GM12865 (cell line): ENCODE data around the gene GSTO2.

Experiments used
- DNase-seq: peaks from one replicate; pipeline ENCODE4 v3.0.0; 2010; ENCODE audit warnings: low read depth
- H3K4me3 ChIP-seq: 2 replicates; pipeline ENCODE4 v1.5.1; 2011; ENCODE audit warnings: mild to moderate bottlenecking, low read depth, low read length, control low read depth
- TF ChIP-seq, protein P1 (sequence below): IDR thresholded peaks from 2 replicates; pipeline ENCODE4 v1.5.1; 2011; ENCODE audit warnings: low read length, control low read depth, low read depth, inconsistent platforms; ENCODE audit not compliant: insufficient read depth; ENCODE audit errors: missing control alignments

The GSTO2 gene

GRCh38 chr10:104293781-104294321 lies 24.9 kb downstream of the GSTO2 start:
- TF ChIP-seq, protein P1, sequence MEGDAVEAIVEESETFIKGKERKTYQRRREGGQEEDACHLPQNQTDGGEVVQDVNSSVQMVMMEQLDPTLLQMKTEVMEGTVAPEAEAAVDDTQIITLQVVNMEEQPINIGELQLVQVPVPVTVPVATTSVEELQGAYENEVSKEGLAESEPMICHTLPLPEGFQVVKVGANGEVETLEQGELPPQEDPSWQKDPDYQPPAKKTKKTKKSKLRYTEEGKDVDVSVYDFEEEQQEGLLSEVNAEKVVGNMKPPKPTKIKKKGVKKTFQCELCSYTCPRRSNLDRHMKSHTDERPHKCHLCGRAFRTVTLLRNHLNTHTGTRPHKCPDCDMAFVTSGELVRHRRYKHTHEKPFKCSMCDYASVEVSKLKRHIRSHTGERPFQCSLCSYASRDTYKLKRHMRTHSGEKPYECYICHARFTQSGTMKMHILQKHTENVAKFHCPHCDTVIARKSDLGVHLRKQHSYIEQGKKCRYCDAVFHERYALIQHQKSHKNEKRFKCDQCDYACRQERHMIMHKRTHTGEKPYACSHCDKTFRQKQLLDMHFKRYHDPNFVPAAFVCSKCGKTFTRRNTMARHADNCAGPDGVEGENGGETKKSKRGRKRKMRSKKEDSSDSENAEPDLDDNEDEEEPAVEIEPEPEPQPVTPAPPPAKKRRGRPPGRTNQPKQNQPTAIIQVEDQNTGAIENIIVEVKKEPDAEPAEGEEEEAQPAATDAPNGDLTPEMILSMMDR: no peak
- H3K4me3 ChIP-seq: no peak overlapping the region
- no peak for DNase-seq

GRCh38 chr10:104296687-104297436 lies 27.9 kb downstream of the GSTO2 start:
- H3K4me3 ChIP-seq: no peak overlapping the region
- TF ChIP-seq, protein P1: no peak
- no peak for DNase-seq

DNA sequence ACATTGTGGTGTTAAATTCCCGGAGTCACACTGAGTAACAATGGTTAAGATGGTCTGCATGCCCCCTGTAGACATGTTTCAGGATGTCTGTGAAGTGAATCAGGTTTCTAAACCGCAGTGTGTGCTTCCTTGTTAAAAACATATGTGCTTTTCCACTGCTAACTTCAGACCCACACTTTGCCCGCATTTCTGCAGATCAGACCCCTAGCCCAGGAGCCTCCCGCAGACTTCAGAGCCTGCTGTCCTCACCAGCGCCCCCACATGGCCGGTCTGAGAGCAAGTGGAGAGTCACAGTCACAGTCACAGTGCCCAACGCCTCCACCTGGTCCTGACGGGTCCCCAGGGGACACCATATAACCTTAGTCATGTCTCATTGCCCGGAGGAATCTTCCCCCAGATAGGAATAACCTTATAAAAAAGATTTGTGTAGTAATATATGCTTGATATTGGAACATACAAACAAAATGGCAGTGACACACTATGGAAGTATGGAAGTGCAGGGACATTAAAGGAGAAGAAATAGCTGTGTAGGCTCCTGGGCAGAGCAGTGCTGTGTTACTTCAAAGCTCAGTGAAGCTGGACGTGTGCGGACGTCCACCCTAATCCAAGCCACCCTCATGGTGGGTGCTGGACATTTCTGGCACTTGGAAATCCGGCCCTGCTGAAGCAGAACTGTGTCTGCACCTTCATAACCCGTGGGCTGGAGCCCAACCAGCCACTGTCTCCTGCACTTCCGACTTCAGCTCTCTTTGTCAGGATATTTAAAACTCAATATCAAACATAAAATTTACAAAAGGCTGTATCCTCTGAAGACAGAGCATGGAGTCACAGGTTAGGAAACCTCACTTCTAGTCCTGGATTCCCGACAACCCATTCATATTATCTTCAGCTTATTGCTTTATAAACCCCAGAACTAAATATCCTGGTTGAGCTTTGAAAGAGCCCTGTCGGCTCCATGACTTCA lies 29.0 kb downstream of the GSTO2 start:
- no peak for DNase-seq
- no peak overlapping the region for H3K4me3 ChIP-seq
- TF ChIP-seq, protein P1: peak; percentile 35

GRCh38 chr10:104299031-104299904 lies 30.3 kb downstream of the GSTO2 start:
- no peak overlapping the region for H3K4me3 ChIP-seq
- DNase-seq: no peak
- TF ChIP-seq, protein P1: no peak

DNA sequence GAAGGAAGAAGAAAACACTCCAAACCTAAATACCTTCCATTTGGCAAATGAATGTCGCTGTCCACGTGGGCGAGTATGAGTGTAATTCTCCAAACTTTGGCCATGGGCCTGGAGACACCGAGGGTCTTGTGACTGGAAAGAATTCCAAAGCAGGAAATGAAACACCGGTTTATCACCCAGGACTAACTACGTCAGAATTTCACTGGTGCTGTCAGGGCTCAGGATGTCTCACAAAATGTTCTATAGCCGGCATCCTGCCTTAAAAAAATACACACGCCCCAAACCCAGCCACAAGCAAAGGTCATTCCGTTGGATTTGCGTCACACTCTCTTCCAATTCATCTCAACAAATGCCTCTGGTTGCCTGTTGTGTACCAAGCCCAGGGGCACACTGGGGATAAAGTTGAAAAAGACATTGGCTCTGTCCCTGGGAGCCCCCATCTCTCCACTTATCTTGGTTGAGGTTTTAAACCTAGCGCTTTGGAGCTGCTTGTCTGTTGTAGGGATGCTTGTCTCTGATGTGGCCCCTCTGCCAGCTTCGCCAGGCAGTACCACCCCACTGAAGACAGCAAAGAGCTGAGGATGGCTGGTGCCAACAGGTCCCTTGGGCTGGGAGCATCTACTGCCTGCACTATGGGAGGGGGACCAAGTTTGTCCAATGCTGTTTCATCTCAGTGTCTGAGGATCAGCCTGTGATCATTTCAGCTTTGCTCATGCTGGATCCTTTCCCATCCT lies 31.2 kb downstream of the GSTO2 start:
- no peak overlapping the region for H3K4me3 ChIP-seq
- no peak for DNase-seq
- TF ChIP-seq, protein P1: no peak
